Peyer's patch (tissue), 4 donors: ENCODE measurements around the gene NEK6.

ENCODE experiments used
- CTCF ChIP-seq, 6 experiments: fragments of 450-650 bp in 4 of 6; fragments of 200-600 bp in 2 of 6; sonication (generic) in 1 of 6; IDR thresholded peaks; one replicate each; pipeline ENCODE4 v1.5.1; 2017 to 2019; ENCODE audit warnings: antibody characterized with exemption in 6 of 6, mild to moderate bottlenecking in 3 of 6, moderate library complexity in 1 of 6
- POLR2A ChIP-seq, 2 donors: fragments of 450-650 bp; IDR thresholded peaks; one replicate each; pipeline ENCODE4 v1.5.1; 2017; ENCODE audit warnings: antibody characterized with exemption in 2 of 2, mild to moderate bottlenecking in 2 of 2, moderate library complexity in 2 of 2

GRCh38 chr9:124375726-124376125 is 118.0 kb downstream of the NEK6 start:
- TF ChIP-seq CTCF (IDR thresholded peaks at IDR 0.05), result no peak
- no peak for TF ChIP-seq POLR2A (IDR thresholded peaks at IDR 0.05)
